ENCODE results near the gene CXXC5.

DNA sequence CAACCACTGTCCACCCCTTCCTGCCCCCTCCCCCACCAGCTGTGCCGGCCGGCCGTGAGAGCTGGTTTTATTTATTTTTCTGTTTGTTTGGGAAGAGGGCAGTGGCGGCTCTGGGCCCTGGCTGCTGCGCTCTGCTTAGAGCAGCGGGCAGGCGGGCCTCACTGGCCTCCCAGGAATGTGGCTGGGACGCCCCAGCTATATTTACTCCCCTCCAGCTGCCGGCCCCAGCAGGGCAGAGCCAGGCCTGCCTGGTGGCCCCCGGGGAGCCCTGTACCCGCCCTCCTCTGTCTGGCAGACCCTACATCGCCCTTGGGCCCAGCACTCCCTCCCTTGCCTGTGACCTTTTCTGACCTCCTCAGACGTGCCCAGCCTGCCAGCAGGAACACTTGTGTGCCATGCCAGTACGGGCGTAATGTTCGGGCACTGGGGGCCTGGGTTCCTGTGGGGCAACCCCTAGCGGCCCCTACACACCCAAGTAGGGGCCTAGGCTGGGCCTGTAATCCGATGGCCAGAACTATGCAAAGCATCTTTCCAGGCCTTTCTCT, 7.7 kb downstream of the CXXC5 start:
- TF ChIP-seq EZH2 (IDR thresholded peaks at IDR 0.05; ENCODE audit: borderline replicate concordance, low read length), result no peak
- TF ChIP-seq, protein P1, sequence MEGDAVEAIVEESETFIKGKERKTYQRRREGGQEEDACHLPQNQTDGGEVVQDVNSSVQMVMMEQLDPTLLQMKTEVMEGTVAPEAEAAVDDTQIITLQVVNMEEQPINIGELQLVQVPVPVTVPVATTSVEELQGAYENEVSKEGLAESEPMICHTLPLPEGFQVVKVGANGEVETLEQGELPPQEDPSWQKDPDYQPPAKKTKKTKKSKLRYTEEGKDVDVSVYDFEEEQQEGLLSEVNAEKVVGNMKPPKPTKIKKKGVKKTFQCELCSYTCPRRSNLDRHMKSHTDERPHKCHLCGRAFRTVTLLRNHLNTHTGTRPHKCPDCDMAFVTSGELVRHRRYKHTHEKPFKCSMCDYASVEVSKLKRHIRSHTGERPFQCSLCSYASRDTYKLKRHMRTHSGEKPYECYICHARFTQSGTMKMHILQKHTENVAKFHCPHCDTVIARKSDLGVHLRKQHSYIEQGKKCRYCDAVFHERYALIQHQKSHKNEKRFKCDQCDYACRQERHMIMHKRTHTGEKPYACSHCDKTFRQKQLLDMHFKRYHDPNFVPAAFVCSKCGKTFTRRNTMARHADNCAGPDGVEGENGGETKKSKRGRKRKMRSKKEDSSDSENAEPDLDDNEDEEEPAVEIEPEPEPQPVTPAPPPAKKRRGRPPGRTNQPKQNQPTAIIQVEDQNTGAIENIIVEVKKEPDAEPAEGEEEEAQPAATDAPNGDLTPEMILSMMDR (conservative IDR thresholded peaks at IDR 0.05 in 1 of 2, IDR thresholded peaks at IDR 0.05 in 1 of 2; ENCODE audit: extremely low read depth in 1 of 2, insufficient read depth in 1 of 2, low read depth in 1 of 2, low read length in 2 of 2), result no peak
